Glutamatergic neuron (in vitro differentiated cells): ENCODE data around the gene SSNA1. TPM values are rescaled to one million over a fixed set of nuclear protein-coding genes. Genes with fewer than 3 reads are reported as not detected.

ENCODE experiments used
- DNase-seq: peaks from one replicate; pipeline ENCODE4 v3.0.0; 2022
- H3K27ac Mint-ChIP-seq: one replicate; pipeline ENCODE4 v1.8.0; 2020; ENCODE audit warnings: mild to moderate bottlenecking, mixed read lengths, inconsistent platforms; ENCODE audit not compliant: unreplicated experiment
- H3K27me3 Mint-ChIP-seq: one replicate; pipeline ENCODE4 v1.8.0; 2020; ENCODE audit warnings: mild to moderate bottlenecking, moderate library complexity, mixed read lengths, inconsistent platforms; ENCODE audit not compliant: unreplicated experiment
- H3K36me3 Mint-ChIP-seq: one replicate; pipeline ENCODE4 v1.8.0; 2020; ENCODE audit warnings: mild to moderate bottlenecking, mixed read lengths, inconsistent platforms; ENCODE audit not compliant: unreplicated experiment
- H3K4me1 Mint-ChIP-seq: one replicate; pipeline ENCODE4 v1.8.0; 2020; ENCODE audit warnings: mild to moderate bottlenecking, low read depth, mixed read lengths, inconsistent platforms; ENCODE audit not compliant: unreplicated experiment
- H3K4me3 Mint-ChIP-seq: one replicate; pipeline ENCODE4 v1.8.0; 2020; ENCODE audit warnings: mild to moderate bottlenecking, mixed read lengths, inconsistent platforms; ENCODE audit not compliant: unreplicated experiment
- H3K9me3 Mint-ChIP-seq: one replicate; pipeline ENCODE4 v1.8.0; 2020; ENCODE audit warnings: mild to moderate bottlenecking, moderate library complexity, mixed read lengths, inconsistent platforms; ENCODE audit not compliant: unreplicated experiment
- total RNA-seq: library from RNA; stranded (reverse); fragmentation: NEBNext Ultra II Directional; extraction: Animal tissue kit (Norgen Biotek cat#: 25700); gene quantifications from one replicate; pipeline ENCODE4 v1.2.1, GENCODE V29; 2021; ENCODE audit not compliant: unreplicated experiment
- TF ChIP-seq, protein P1 (sequence below): fragments of 200-600 bp; sonication (generic); IDR thresholded peaks from one replicate; pipeline ENCODE4 v1.5.0; 2021; ENCODE audit not compliant: partially characterized antibody, unreplicated experiment

Gene SSNA1
- total RNA-seq, 1 donor from 2014 or later, result 37.3 TPM

DNA sequence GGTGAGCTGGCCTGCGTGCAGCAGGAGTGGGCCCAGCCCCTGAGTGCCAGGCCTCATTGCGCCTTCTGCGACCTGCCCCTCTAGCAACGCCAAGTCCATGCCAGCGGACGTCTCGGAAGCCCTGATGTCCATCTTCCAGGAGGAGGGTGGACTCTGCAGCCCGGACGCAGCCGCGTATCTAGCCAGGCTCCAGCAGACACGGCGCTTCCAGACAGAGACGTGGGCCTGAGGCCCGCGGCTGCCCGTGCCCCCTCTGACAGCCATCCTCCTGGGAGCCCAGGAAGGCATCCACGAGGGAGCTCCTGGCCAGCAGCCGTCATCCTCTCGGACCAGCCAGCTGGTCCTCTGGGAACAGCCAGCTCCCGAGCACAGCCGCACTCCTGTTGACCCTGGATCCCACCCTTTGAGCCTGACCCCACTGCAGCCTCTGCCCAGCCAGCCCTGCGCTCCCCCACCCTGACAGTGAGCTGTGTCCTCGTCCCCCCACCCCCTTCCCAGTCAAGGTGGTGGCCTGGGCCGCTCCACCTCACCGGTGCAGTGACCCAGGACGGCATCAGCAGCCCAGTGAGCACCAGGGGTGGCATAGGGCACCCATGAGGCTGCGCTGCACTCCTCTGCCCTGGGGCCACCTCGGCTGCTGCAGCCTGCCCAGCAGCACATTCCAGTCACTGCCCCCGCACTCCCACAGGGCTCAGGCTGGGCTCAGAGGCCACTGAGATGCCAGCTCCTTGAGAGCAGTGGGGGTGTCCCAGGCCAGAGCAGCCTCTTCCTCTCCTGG, 27.9 kb downstream of the SSNA1 start:
- Mint-ChIP-seq H3K4me1 (peaks cover 4% of the 10 kb centered on the region), H3K27ac (no peak overlapping the region), H3K27me3 (peaks cover 7% of the 10 kb centered on the region), H3K9me3 (peaks cover 8% of the 10 kb centered on the region), H3K4me3 (no peak overlapping the region), H3K36me3 (no peaks in the 10 kb centered on the region)
- DNase-seq, result no peak
- TF ChIP-seq, protein P1, sequence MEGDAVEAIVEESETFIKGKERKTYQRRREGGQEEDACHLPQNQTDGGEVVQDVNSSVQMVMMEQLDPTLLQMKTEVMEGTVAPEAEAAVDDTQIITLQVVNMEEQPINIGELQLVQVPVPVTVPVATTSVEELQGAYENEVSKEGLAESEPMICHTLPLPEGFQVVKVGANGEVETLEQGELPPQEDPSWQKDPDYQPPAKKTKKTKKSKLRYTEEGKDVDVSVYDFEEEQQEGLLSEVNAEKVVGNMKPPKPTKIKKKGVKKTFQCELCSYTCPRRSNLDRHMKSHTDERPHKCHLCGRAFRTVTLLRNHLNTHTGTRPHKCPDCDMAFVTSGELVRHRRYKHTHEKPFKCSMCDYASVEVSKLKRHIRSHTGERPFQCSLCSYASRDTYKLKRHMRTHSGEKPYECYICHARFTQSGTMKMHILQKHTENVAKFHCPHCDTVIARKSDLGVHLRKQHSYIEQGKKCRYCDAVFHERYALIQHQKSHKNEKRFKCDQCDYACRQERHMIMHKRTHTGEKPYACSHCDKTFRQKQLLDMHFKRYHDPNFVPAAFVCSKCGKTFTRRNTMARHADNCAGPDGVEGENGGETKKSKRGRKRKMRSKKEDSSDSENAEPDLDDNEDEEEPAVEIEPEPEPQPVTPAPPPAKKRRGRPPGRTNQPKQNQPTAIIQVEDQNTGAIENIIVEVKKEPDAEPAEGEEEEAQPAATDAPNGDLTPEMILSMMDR, result no peak

DNA sequence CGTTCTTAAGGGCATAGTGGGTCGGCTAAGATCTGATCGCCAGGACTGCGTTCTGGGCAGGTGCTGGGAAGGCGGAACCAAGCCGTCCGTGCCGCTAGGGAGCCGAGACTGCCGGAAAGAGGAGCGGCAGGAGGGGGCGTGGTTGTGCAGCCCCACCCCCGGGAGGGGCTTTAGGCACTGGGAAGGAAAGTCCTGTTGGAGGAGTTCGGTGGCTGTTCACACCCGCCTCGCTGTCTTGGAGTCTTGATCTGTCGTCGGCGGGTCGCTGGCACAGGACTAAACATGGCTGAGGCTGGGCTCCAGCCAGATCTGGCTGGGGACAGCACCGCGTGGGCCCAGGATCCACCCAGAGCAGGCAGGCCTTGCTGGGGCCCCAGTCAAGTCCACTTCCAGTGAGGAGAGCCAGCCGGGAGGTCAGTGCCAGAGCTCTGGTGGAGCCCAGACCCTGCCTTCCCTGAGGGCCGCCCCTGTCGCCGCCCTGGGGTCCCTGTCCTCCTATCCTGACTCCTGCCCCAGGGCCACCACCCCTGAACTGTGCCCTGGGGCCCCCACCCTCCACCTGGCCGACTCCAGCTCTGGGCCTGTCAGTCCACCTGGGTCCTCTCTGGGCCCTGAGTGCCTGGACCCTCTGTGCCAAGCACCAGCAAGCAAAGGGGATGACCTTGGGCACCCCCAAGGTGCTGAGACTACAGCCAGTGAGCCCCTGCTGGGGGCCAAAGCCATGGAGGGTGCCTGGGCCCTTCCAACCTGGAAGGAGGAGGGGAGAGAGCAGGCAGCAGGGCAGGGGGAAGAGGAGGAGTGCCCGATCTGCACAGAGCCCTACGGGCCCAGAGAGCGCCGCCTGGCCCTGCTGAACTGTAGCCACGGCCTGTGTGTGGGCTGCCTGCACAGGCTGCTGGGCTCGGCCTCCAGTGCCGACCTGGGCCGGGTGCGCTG, 29.1 kb downstream of the SSNA1 start:
- H3K27ac Mint-ChIP-seq, result no peak overlapping the region
- H3K4me1 Mint-ChIP-seq, result peaks cover 4% of the 10 kb centered on the region
- H3K4me3 Mint-ChIP-seq, result no peak overlapping the region
- TF ChIP-seq, protein P1, result no peak
- no peaks in the 10 kb centered on the region for H3K36me3 Mint-ChIP-seq
- peaks cover 8% of the 10 kb centered on the region for H3K9me3 Mint-ChIP-seq
- no peak for DNase-seq
- H3K27me3 Mint-ChIP-seq, result peaks cover 7% of the 10 kb centered on the region

DNA sequence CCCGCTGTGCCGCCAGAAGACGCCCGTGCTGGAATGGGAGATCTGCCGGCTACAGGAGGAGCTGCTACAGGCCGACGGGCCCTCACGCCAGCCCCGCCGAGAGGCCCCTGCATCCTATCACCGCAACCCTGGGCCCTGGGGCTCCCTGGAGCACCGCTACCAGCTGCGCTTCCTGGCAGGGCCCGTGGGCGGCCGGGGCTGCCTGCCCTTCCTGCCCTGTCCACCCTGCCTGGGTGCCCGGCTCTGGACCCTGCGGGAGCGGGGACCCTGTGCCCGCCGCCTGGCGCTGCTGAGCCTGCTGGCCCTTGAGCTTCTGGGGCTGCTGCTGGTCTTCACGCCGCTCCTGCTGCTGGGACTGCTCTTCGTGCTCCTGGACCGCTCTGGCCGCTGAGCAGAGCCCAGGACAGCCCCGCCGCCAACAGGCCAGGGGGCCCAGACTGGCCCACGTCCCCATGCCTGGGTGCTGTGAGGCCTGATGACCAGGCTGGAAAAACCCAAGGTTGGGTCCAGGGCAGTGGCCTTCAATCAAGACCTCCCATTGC, 29.8 kb downstream of the SSNA1 start:
- TF ChIP-seq, protein P1, result no peak
- Mint-ChIP-seq H3K9me3 (peaks cover 6% of the 10 kb centered on the region), H3K4me1 (peaks cover 4% of the 10 kb centered on the region), H3K36me3 (no peaks in the 10 kb centered on the region), H3K27me3 (peaks cover 3% of the 10 kb centered on the region), H3K27ac (peak overlapping the region; percentile 22), H3K4me3 (no peak overlapping the region)
- DNase-seq, result no peak

DNA sequence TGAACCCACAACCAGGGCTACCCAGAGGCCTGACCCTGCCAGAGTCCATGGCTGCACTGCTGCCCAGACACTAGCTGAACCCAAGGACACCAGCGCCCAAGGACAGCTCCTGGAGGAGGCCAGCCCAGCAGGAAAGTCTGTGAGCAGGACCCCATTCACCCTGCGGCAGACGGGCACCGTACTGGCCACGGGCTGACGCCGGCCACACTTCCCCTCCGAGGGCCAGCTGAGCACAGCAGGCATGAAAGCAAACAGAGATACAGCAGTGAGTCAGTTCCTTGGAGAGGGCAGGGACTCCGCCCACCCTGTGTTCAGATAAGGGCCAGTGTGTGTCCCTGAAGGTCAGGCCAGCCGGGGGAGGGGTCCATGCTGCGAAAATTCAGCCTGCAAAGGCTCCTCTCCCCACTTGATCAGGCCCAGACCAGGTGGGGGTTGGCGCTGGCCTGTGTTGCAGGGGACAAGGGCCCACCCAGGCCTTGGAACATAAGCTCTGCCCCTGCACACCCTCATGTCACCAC, 30.3 kb downstream of the SSNA1 start:
- no peak overlapping the region for H3K4me3 Mint-ChIP-seq
- H3K36me3 Mint-ChIP-seq, result no peaks in the 10 kb centered on the region
- DNase-seq, result peak; percentile 59
- H3K9me3 Mint-ChIP-seq, result peaks cover 6% of the 10 kb centered on the region
- peak overlapping the region; percentile 22 for H3K27ac Mint-ChIP-seq
- peaks cover 3% of the 10 kb centered on the region for H3K27me3 Mint-ChIP-seq
- H3K4me1 Mint-ChIP-seq, result peaks cover 4% of the 10 kb centered on the region
- TF ChIP-seq, protein P1, result no peak
